Fibroblast of the aortic adventitia (primary cell): ENCODE measurements around the gene CYLD. TPM values are rescaled to one million over a fixed set of nuclear protein-coding genes. Genes with fewer than 3 reads are reported as not detected.

Experiments used
- DNase-seq: peaks from one replicate; pipeline ENCODE4 v3.0.0-alpha.2; 2010; ENCODE audit warnings: low read depth
- H3K4me3 ChIP-seq: 2 replicates; pipeline ENCODE4 v1.5.1; 2011; ENCODE audit warnings: low read depth, mild to moderate bottlenecking, control low read depth, low read length, moderate library complexity
- total RNA-seq: library from RNA; depleted of rRNA; stranded (reverse); fragments of >200 nt; gene quantifications from 2 replicates; pipeline ENCODE4 v1.2.3, GENCODE V29; 2012; ENCODE audit warnings: low replicate concordance
- TF ChIP-seq, protein P1 (sequence below): IDR thresholded peaks from 2 replicates; pipeline ENCODE4 v1.5.1; 2011; ENCODE audit warnings: mild to moderate bottlenecking, low read length, control low read depth, inconsistent platforms; ENCODE audit not compliant: insufficient read depth

CYLD gene
- total RNA-seq, 1 donor, result 62.6 TPM

DNA sequence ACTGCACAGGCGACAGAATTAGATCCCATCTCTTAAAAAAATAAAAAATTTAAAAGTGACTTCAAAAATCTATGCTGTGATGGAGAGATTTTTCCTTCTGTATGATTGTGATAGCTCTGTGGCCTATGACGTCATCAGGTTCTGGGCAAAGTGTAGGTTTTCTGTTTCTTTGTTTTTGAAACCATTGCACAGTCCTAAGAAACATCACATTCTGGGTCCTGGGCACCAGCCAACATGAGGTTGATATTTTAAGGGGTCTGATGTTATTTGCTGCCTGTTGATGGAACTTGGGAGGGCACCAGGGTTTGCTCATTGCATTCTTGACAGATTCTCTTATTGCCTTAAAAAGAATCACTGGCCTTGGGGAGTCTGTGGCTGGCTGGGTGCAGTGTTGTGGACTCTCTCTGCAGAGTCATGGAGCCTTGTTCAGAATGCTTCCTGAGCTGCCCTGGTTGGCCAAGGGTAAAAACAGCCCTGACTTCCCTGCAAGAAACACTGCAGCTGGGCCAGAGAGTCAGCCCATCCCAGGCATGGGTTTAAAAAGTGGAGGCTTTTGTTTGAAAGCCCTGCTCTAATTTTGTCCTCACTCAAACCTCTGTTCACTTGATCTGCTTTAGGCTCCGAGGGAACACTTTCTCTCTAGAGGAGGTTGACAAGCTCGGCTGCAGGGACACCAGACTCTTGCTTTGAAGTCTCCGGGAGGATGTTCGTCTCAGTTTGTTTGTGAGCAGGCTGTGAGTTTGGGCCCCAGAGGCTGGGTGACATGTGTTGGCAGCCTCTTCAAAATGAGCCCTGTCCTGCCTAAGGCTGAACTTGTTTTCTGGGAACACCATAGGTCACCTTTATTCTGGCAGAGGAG is 10.5 kb upstream of the CYLD start:
- DNase-seq, result no peak
- TF ChIP-seq, protein P1, sequence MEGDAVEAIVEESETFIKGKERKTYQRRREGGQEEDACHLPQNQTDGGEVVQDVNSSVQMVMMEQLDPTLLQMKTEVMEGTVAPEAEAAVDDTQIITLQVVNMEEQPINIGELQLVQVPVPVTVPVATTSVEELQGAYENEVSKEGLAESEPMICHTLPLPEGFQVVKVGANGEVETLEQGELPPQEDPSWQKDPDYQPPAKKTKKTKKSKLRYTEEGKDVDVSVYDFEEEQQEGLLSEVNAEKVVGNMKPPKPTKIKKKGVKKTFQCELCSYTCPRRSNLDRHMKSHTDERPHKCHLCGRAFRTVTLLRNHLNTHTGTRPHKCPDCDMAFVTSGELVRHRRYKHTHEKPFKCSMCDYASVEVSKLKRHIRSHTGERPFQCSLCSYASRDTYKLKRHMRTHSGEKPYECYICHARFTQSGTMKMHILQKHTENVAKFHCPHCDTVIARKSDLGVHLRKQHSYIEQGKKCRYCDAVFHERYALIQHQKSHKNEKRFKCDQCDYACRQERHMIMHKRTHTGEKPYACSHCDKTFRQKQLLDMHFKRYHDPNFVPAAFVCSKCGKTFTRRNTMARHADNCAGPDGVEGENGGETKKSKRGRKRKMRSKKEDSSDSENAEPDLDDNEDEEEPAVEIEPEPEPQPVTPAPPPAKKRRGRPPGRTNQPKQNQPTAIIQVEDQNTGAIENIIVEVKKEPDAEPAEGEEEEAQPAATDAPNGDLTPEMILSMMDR, result no peak
- no peak overlapping the region for H3K4me3 ChIP-seq

- no peak for DNase-seq
- no peak overlapping the region for H3K4me3 ChIP-seq
- TF ChIP-seq, protein P1, result no peak
Observed at GRCh38 chr16:50731989-50732832, 9.7 kb upstream of the CYLD start.

DNA sequence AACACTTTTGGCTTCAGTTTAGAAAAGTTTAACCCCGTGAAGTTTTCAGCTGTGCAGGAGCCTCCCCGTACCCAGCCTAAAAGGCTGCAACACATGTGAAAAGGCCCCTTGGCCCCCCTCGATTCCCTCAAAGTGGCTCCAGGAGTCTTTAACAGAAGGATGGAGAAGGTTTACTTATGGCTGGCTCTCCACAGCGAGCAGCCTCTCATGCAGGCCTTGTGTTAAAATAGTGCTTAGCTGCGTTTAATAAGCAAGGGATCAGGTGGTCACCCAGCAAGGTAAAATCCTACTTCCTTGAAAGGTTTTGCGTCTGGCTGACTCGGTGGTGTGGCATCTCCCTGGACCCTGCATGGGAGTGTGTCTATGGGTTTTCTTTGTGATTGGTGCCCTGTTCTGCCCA is 8.4 kb upstream of the CYLD start:
- H3K4me3 ChIP-seq, result no peak overlapping the region
- no peak for DNase-seq
- TF ChIP-seq, protein P1, result no peak

DNA sequence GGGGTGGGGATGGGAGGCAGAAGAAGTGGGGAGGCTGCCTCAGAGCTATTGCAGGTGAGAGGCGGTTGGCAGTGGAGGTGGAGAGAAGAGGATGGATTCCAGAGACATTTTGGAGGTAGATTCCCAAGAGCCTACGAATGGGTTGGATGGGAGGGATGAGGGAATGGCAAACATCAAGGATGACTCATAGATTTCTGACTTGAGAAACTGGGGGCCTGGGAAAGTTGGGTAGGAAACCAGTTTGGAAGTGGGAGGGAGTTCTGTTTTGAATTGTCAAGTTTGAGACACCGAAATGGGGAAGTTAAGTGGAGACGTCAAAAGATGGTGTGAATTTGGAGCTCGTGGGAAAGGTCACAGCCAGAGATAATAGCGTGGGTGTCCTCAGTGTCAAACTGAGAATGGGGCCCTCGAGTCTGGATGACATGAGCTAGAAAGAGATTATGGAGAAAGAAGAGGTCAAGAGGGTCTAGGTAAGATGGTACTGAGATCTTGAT is 6.2 kb upstream of the CYLD start:
- TF ChIP-seq, protein P1, result no peak
- no peak overlapping the region for H3K4me3 ChIP-seq
- no peak for DNase-seq

DNA sequence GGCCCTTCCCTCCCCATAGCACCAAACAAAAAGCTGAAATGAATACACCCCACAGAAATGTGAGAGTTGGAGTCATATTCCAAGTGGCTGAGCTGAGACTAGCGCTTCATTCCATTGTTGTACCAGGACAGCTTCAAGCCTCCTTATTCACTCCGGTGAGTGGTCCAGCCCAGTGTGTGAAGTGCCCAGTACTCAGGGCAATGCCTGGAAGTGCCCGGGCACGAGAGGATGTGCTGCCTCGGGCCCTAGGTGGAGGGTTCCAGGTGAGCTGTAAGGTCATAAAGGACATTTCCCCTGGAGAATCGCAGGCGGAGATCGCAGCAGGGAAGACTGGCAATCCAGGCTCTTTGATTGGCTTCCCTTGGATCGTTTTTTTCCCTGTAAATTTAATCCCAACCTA is 5.4 kb upstream of the CYLD start:
- TF ChIP-seq, protein P1, result no peak
- no peak for DNase-seq
- no peak overlapping the region for H3K4me3 ChIP-seq

- TF ChIP-seq, protein P1, result no peak
- H3K4me3 ChIP-seq, result no peak overlapping the region
- DNase-seq, result peak; percentile 20
Observed at GRCh38 chr16:50737420-50737959, 4.4 kb upstream of the CYLD start.
